ENCODE measurements around the gene PLXNA2.
A peak's percentile ranks its signal among the peaks of the same experiment; 100 is the strongest.

The PLXNA2 gene

DNA sequence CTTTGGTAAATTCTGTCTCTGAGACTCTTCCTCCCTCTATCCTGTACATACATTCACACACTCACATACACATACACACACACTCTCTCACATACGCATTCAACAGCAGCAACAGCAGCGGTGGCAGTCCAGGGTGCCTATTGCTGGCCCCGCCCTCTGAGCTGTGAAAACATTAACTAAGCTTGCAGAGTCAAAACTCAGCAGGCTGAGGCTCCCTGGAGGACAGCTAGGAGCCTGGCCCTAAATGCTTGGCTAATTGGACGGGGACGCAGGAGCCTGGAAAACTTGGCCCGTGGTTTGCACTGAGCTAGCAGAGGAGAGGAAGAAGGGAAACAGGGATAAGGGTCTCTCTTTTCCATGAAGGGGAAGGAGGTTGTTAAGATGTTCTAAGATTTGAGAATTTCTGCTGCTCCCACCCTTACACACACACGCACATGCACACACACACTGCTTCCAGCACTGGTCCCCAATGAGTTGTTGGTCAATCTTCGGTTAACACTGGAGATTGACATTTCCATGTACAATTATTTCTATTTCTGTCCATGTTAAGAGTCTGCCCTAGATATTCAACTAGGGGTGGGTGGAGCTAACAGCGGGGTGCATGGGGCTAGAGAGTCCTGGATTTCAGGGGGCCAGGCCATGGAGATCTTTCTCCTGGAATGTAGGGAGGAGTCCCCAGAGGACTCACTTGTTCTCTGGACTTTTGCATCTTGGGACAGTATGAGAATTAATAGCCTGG is 94.2 kb downstream of the PLXNA2 start:
- DNase-seq (ENCODE audit: low read depth in 2 of 2): no peak

GRCh38 chr1:208149213-208149612 is 95.0 kb downstream of the PLXNA2 start:
- DNase-seq (ENCODE audit: low read depth in 2 of 2): no peak

DNA sequence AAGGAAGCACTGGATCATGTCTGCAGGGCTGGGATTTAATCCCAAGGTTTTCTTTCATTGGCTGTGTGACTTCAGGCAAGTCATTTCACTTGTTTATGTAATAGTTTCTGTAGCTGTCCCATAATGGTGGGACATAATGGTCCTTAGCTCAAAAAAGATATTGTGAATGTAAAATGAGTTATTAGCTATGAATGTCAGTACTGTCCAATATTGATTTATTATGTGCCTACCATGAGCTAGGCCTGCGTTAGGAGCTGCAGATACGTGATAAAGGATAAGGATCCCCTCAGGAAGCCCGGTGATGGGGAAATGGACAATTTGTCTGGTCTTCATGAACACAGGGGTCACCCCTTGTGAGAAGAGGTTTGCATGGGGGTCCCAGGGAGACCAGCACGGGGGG is 95.8 kb downstream of the PLXNA2 start:
- DNase-seq (ENCODE audit: low read depth in 2 of 2): no peak

DNA sequence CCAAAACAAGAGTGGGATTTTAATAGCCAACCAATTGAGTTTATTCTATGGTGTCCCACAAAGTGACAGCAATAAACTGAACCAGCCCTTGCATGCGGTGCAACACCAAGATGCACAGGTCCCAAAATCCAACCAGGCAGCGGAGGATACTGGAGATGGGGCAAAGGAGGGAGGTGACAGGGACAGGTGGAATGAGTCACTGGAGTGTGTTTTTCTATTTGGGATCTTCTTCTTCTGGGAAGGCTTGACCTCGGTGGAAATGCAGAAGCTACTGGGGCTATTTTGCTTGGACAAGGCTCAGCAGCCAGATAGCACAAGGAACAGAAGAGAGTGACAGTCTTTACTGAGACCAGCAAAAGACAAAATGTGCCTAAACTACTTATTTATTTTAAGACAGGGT is 97.5 kb downstream of the PLXNA2 start:
- no peak for DNase-seq (ENCODE audit: low read depth in 2 of 2)

DNA sequence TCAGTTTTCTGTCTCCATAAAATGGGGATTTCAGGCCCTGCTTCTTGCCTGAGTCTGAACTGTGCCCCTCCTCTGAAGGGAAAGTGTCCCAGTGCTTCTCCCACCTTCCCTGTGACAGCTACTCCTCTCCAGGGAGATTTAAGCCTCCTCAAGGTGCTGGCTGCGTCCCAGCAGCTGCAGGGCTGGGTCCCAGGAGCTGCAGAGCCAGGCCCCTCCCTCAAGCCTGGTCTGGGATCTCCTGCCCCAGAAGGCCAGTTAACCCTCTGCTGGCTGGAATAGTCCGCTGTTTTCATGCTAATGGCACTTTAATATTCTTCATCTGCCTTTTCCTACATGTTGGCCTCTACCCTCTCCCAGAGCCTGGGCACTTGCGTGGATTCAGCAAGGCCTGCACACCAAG is 99.0 kb downstream of the PLXNA2 start:
- no peak for DNase-seq (ENCODE audit: low read depth in 2 of 2)

GRCh38 chr1:208142590-208143382 is 101.4 kb downstream of the PLXNA2 start:
- no peak for DNase-seq (ENCODE audit: low read depth in 2 of 2)

- no peak for DNase-seq (ENCODE audit: low read depth in 2 of 2)
These were observed 102.5 kb downstream of the PLXNA2 start for GRCh38 chr1:208141610-208142192.

DNA sequence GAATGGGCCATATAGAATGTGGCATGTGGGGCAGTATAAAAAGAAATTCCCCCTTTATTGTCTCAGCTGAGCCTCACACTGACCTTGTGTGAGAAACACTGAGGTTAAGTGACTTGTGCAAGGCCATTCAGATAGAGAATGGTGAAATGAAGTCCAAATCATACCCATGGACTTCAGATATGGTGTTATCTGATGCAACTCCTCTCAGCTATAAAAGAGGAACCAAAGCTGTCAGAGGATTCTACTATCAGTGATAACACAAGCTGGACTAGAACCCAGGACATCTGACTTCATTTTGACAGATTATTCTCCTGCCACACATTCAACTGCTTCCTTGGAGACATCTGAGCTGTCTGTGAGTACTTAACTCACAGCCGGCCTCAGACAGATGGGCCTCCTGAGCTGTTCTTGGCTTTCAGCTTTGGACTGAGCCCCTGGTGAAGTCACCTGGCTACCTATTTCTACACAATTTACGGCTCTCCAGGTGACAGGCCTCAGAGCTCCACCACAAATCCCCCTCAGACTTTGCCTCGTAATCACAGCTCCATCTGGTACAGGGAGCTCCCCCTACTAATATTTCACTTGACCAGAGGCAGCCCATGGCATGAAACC is 104.6 kb downstream of the PLXNA2 start:
- no peak for DNase-seq (ENCODE audit: low read depth in 2 of 2)

- DNase-seq (ENCODE audit: low read depth in 2 of 2): no peak
These were observed 107.0 kb downstream of the PLXNA2 start for GRCh38 chr1:208137193-208137592.

DNA sequence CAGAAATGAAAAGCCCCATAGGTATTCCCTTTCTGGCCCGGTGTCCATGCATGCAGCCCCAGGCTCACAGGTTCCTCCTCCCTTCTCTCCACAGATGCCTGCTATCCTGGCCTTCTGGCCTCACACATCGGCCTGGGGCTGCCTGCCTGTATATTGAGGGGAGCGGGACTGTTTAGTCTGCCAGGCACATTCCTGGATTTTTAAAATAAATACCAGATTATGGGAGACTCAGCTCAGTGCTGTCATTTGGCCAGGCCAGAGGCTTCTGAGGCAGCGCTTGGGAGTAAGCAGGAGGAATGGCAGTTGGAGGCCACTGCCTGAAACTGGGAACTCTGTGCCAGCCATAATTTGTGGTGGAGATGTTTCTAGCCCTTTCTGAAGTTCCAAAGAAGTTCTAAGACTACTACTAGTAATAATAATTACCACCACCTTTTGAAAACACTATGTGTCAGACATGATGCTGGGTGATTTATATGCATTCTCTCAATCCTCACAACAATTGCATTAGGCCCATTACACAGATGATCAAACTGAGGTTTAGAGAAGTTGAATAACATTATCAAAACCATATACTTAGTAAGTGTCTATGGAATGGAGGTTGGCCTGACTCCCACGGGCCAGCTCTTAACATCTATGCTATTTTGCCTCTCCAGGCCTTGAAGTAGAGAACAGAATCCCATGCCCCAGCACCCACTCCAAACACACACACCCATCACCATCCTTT is 107.6 kb downstream of the PLXNA2 start:
- DNase-seq (ENCODE audit: low read depth in 2 of 2): no peak

GRCh38 chr1:208135354-208135753 is 108.8 kb downstream of the PLXNA2 start:
- DNase-seq (ENCODE audit: low read depth in 2 of 2): no peak

- DNase-seq (ENCODE audit: low read depth in 2 of 2): no peak
These were observed 109.7 kb downstream of the PLXNA2 start for GRCh38 chr1:208134491-208134890.

GRCh38 chr1:208133355-208133754 is 110.8 kb downstream of the PLXNA2 start:
- DNase-seq (ENCODE audit: low read depth in 2 of 2): no peak

- DNase-seq (ENCODE audit: low read depth in 2 of 2): peak; percentile 39 to 44
These were observed 111.8 kb downstream of the PLXNA2 start for GRCh38 chr1:208132287-208132882.

- DNase-seq (ENCODE audit: low read depth in 2 of 2): no peak
These were observed 112.4 kb downstream of the PLXNA2 start for GRCh38 chr1:208131621-208132286.

- DNase-seq (ENCODE audit: low read depth in 2 of 2): no peak
These were observed 114.7 kb downstream of the PLXNA2 start for GRCh38 chr1:208129487-208129886.

GRCh38 chr1:208129060-208129459 is 115.1 kb downstream of the PLXNA2 start:
- no peak for DNase-seq (ENCODE audit: low read depth in 2 of 2)

DNA sequence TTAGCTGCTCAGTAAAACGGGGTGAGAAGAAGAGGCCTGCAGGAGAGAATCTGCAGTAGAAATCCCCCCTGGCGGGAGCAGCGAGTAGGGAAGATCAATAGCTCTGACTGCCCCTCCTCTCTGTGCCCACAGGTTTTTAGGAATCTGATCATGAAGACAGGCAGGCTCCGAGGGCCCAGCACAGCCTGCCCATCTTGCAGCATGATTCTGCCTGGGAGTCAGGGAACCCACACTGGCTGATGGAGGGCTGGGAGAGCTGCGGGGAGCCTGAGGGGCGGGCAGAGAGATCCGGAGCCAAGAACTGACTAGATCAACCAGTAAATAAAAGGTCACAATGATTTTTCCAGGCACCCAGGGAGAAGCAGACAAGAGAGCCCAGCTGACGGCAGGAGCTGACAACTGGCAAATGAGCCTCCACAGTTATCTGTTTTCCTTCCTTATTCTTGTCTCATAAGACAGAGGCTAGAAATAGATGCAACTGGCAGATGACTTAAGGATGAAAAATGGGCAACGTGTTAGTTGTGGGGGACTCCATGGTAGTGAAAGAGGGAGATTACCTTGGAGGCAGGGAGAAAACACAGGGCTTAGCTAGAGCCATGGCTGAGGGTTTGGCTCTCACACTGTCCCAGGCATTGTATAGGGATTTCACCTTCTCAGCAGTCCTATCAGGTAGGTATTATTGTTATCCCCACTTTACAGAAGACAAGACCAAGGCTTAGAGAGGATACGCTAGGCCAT is 116.2 kb downstream of the PLXNA2 start:
- DNase-seq (ENCODE audit: low read depth in 2 of 2): no peak

DNA sequence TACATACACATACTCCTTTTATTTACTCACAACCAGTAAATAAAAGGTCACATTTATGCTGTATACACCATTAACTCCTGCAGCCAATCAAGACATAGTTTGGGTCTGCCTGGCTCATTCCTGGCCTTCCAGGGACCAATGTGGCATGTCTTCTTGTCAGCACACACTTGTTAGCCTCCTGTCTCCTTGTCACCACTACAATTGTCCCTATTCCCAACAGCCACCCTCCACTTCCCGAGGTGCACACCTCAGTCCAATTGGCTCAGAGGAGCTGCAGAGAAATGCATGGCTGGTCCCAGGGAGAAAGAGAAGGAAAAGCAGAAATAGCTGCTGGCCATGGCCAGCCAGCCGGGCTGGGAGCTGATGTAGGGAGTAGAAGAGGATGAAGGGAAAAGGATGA is 116.9 kb downstream of the PLXNA2 start:
- no peak for DNase-seq (ENCODE audit: low read depth in 2 of 2)

- no peak for DNase-seq (ENCODE audit: low read depth in 2 of 2)
These were observed 118.1 kb downstream of the PLXNA2 start for GRCh38 chr1:208126108-208126507.
